T1000 (cell line): ENCODE results near the gene SNCAIP.
"Not testable (repeated sequence)": the region's sequence is repeated elsewhere in the genome, so short reads cannot be mapped to it uniquely, and the experiment has no call there.

Source experiments
- DNase-seq: peaks from one replicate; lab custom pipeline; 2025; ENCODE audit warnings: mixed read lengths; lab: John Stamatoyannopoulos, UW

Gene SNCAIP

GRCh38 chr5:122315521-122315920 lies 3.5 kb downstream of the SNCAIP start:
- DNase-seq, result no peak

GRCh38 chr5:122316656-122317055 lies 4.6 kb downstream of the SNCAIP start:
- DNase-seq, result no peak

DNA sequence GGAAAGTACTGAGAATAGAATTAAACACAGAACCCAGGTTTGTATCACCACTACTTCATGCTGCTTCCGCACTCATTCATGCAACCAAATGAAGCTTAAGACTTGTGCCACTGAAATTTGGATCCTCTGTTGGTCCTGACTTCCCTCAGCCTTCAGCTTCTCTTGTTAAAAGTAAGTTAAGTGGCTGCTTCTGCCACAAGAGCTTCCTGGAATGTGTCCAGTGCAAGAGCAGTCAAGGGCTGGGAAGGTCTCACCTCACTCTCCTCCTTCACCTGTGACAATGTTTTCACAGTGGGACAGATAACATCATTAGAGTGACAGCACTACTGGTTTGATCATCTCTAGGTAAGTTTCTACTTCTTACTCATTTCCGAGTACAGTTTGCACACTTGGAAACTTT lies 7.9 kb downstream of the SNCAIP start:
- DNase-seq, result no peak

- no peak for DNase-seq
These were observed 9.9 kb downstream of the SNCAIP start for GRCh38 chr5:122321921-122322320.

- no peak for DNase-seq
These were observed 10.9 kb downstream of the SNCAIP start for GRCh38 chr5:122322801-122323548.

DNA sequence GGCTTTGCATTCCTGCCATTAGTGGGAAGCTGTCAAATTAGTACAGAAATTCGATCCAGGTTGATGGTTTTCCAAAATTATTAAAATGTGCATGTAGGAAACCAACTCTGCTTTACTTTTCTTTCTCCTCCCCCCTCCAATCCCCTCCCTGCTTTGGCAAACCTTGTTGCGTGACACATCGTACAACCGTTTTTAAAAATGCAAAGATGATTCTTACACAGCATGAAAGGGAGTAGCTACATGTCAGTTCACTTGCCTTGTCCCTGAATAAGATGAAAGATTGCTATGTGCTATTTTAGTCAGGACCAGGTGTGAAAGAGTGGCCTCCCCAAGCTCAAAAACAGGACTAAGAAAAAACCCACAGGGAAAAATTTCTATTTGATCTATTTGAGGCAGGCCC lies 11.7 kb downstream of the SNCAIP start:
- no peak for DNase-seq

DNA sequence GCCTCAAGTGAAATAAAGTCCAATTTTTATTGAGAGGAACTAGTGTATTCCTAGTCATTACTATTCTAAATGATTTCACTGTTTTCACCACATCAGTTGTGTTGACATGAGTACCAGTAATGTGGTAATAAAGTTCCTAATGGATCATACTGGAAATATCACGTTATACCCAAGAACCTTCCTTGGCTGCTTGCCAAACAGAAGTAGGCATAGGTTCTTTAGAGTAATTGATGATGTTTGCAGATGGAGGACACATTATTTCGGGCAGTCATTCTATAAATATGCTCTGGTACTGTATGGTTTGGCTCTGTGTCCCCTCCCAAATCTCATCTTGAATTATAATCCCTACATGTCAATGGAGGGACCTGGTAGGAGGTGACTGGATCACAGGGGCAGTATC lies 15.1 kb downstream of the SNCAIP start:
- no peak for DNase-seq

DNA sequence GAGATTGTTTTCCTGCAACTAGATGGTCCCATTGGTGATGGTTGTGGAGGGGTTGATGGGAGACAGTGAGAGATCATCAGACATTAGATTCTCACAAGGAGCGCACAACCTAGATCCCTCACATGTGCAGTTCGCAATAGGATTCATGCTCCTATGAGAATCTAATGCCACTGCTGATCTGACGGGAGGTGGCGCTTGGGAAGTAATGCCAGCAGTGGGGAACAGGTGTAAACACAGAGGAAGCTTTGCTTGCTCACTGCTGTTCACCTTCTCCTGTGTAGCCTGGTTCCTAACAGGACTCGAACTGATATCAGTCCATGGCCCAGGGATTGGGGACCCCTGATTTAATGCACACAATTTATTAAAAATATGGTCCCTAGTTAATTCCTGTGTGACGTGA lies 18.8 kb downstream of the SNCAIP start:
- DNase-seq, result no peak

GRCh38 chr5:122332599-122333555 lies 20.8 kb downstream of the SNCAIP start:
- no peak for DNase-seq

DNA sequence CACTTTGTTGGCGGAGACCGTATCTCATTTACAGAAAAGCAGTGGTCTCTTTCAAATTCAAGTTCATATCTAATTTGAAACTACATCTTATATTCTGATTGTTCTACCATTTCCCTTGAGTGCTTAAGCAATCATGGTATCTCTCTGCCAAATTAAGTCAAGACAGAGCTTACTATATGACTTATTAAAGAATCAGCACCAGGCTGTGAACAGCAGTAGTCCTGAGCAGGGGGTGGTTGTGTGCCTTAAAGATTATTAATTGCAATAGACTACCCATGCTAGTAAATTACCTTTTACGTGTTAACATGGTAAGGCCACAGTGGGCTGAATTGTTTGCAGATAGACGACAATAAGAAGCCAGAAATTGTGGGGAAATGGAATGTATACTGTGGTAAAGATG lies 21.5 kb downstream of the SNCAIP start:
- no peak for DNase-seq

DNA sequence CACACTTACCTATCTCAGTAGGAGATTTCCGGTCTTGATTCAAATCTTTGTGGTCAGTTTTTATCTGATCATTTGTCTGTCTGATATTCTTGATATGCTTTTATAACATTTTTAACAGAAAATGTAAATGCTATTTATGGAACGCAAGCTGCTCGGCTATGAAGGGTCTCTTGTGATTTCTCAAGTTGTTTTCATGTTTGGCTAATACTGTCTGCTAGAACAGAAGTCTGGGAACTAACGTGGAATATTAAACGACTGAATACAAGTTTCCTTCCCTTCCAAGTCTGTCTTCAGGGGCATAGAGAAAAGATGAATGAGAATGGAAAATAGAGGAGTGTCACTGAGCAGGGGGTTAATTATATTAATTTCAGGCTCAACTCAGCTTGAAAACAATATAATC lies 27.6 kb downstream of the SNCAIP start:
- DNase-seq, result no peak

DNA sequence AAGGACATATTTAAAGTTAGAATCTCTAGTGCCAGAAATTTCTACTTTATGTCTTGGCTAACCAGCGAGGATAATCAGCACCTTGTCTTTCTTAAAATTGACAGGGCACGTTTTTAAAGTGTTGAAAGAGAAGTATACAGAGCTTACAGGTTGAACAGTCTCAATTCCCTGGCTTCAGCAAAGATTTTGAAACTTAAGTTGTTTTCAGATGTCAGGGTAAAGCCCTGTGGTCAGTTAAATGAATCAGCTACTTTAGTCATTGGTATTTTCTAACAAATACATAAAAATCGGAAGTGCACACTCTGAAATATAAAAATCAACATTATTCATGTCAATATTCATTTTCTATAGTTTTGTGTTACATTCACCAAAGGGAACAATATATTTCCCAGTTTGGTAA lies 29.1 kb downstream of the SNCAIP start:
- no peak for DNase-seq

DNA sequence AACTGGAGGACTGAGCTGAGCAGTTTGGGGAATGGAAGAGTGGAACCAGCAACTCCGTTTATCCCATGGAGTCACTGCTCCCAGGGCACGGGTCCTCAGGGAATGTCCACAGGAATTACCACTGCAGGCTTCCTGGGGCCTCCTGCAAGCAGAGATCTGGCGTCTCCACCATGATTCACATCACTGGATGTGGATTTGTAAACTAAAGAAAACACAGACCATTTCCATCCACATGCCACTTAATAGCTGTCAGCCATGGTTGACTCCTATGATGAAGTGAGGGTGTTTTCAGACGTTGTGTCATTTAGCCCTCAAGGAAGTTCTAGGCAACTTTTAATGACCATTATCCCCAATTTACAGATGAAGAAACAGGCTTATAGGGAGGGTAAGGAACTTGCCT lies 30.2 kb downstream of the SNCAIP start:
- no peak for DNase-seq

DNA sequence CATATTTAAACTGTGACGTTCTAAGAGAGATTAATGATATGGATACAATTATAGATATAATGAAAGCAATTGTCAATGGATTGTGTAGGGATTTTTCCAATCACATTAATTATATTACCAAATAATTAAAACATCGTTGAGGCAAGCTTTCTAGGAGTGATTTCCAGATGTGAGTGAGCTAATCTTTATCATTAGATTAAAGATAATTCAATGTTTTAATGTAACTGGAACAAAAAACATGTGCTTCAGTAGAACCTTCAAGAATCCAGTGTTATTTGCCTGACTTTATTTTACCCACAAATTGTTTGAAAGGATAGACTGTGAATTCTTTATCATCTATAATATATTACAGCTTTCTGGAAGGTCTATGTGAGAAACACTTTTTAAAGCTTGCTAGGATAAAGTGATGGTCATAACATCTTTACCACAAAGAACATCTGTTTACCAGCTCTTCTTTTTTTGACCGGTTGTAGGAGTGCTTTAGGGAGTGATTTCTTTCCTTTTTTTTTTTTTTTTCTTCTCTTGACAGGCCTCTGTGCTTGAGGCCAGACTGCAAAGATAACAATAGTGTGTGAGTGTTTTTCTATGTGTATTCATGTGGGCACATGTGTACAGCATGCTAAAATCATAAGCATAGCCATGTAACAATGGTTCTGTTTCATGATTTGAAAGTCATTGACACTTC lies 35.0 kb downstream of the SNCAIP start:
- no peak for DNase-seq

- no peak for DNase-seq
These were observed 38.5 kb downstream of the SNCAIP start for GRCh38 chr5:122350496-122350895.

DNA sequence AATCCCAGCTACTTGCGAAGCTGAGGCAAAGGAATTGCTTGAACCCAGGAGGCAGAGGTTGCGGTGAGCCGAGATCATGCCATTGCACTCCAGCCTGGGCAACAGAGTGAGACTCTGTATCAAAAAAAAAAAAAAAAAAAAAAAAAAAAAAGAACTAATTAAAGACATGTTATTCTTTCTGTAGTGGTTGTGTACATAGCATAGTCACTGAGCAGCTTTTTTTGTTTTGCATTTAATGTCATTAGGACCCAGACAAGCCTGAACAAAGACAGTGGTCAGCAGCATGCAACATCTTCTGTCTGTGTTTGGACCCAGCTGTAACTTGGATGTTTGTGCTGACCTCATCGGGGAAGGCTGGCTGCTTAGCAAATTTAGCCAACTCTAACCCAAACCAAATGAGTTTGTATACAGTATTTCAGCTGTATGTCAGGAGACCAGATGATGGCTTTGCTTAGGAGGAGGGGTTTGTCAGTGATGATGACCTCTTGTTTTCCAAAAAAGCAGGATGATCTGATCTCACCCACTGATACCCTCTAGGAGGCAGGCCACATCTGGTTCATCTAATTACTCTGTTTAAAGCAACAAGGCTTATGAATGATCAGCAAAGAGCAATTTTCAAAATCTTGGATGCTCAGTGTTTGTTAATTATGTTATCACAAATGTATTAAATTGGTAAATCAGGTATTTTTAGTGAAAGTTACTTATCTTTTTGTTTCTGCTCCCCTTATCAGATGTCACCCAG lies 39.5 kb downstream of the SNCAIP start:
- DNase-seq, result no peak

GRCh38 chr5:122352331-122352730 lies 40.3 kb downstream of the SNCAIP start:
- no peak for DNase-seq

- DNase-seq, result not testable (repeated sequence)
These were observed 41.3 kb downstream of the SNCAIP start for GRCh38 chr5:122353361-122353760.

DNA sequence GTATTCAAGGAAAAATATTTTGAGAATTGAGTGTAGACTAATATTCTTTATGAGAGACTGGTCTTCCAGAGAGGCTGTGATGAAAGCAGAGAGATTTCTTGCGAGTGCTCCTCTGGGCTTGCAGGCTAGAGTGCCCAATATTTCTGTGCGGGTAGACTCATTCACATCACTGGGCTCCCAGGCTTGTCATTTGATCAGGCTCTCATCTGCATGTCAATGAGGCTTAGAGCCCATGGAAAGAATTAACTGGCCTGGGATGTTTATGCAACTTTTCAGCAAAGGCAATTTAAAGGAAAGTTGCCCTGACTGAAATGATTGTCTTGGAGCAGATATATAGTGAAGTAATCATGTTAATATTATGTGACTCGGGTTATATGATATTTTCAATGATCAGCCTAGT lies 42.3 kb downstream of the SNCAIP start:
- DNase-seq, result no peak

DNA sequence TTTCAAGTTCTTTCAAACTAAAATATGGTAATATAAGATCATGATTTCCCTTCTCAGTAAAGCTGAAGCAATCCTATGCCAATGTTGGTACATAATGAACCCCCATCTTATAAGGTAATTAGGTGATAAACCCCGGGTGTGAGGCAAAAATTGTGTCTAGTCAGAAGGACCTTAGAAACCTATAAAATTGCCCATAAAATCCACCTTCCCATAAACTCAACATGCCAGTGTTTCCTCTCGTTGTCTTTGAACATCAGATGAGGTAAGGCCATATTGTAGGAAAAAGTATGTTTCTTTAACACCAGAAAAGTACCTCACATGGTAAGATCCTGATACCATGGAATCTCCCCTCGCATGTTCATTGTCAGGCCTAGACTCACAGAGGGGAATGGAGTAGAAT lies 43.3 kb downstream of the SNCAIP start:
- no peak for DNase-seq

GRCh38 chr5:122356855-122357254 lies 44.8 kb downstream of the SNCAIP start:
- no peak for DNase-seq
